CMK (cell line): ENCODE results near the gene CR2.
A peak's percentile ranks its signal among the peaks of the same experiment; 100 is the strongest.

Source experiments
- DNase-seq: peaks from one replicate; pipeline ENCODE4 v3.0.0-alpha.2; 2010; ENCODE audit warnings: low read depth

The CR2 gene

GRCh38 chr1:207444514-207445217 is 9.5 kb upstream of the CR2 start:
- DNase-seq, result no peak

- no peak for DNase-seq
These were observed 450 bp upstream of the CR2 start for GRCh38 chr1:207453710-207454045.

GRCh38 chr1:207455183-207455754 is 1.1 kb downstream of the CR2 start:
- no peak for DNase-seq

- no peak for DNase-seq
These were observed 4.3 kb downstream of the CR2 start for GRCh38 chr1:207458414-207458813.

- no peak for DNase-seq
These were observed 4.9 kb downstream of the CR2 start for GRCh38 chr1:207459008-207459407.

GRCh38 chr1:207461649-207462048 is 7.5 kb downstream of the CR2 start:
- no peak for DNase-seq

- no peak for DNase-seq
These were observed 8.4 kb downstream of the CR2 start for GRCh38 chr1:207462535-207462934.

- DNase-seq, result no peak
These were observed 8.9 kb downstream of the CR2 start for GRCh38 chr1:207463021-207463420.

GRCh38 chr1:207463571-207463970 is 9.4 kb downstream of the CR2 start:
- no peak for DNase-seq

- no peak for DNase-seq
These were observed 16.8 kb downstream of the CR2 start for GRCh38 chr1:207470927-207471326.

GRCh38 chr1:207474210-207474609 is 20.1 kb downstream of the CR2 start:
- no peak for DNase-seq

- DNase-seq, result no peak
These were observed 32.1 kb downstream of the CR2 start for GRCh38 chr1:207486198-207486597.

- DNase-seq, result no peak
These were observed 33.5 kb downstream of the CR2 start for GRCh38 chr1:207487636-207488035.

- no peak for DNase-seq
These were observed 39.1 kb downstream of the CR2 start for GRCh38 chr1:207493212-207493611.

GRCh38 chr1:207494171-207494570 is 40.0 kb downstream of the CR2 start:
- DNase-seq, result no peak

- DNase-seq, result peak; percentile 82
These were observed 41.2 kb downstream of the CR2 start for GRCh38 chr1:207495281-207495680.

- peak; percentile 48 for DNase-seq
These were observed 42.0 kb downstream of the CR2 start, which contains the start of gene CR1 for GRCh38 chr1:207495801-207496792. Gene CR1, plus strand, starts transcription at chr1:207496157. Its CDS starts 111 bp downstream, at chr1:207496268.

GRCh38 chr1:207497941-207498340 is 43.8 kb downstream of the CR2 start:
- no peak for DNase-seq

GRCh38 chr1:207499573-207499972 is 45.4 kb downstream of the CR2 start:
- DNase-seq, result peak; percentile 66

- DNase-seq, result no peak
These were observed 46.2 kb downstream of the CR2 start for GRCh38 chr1:207500306-207500705.

- DNase-seq, result no peak
These were observed 46.9 kb downstream of the CR2 start for GRCh38 chr1:207501071-207501470.

GRCh38 chr1:207502726-207503125 is 48.6 kb downstream of the CR2 start:
- DNase-seq, result no peak

- DNase-seq, result no peak
These were observed 49.8 kb downstream of the CR2 start for GRCh38 chr1:207503950-207504349.
